Measurements from ENCODE around the gene SELPLG.

SELPLG gene

GRCh38 chr12:108615918-108616317 is 17.8 kb downstream of the SELPLG start:
- TF ChIP-seq CTCF (IDR thresholded peaks at IDR 0.05; ENCODE audit: low read depth, low read length) = no peak

DNA sequence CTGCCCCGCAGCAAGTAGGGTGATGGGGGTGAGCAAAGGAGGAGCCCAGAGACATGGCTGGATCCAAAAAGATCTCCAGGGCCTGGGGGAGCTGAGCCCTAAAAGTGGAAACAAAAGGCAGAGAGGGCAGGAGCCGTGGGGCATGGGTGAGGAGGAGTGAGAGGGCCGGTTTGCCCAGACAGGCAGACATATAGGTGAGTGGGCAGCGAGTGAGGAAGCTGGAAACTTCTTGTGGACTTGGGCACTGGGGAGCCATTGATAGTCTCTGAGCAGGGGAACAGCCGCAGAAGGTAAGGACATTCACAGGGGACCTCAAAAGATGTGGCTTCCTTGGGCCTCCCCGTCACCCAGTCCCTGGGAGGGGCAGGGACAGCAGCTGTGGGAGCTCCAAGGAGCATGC is 19.1 kb downstream of the SELPLG start:
- no peaks in the 10 kb centered on the region for H3K36me3 ChIP-seq
- H3K27me3 ChIP-seq (ENCODE audit: insufficient read depth, low read depth, severe bottlenecking) = no peaks in the 10 kb centered on the region
- no peak overlapping the region for H3K4me3 ChIP-seq (ENCODE audit: low read depth, low read length)
- TF ChIP-seq CTCF (IDR thresholded peaks at IDR 0.05; ENCODE audit: low read depth, low read length) = no peak
- no peaks in the 10 kb centered on the region for H3K9me3 ChIP-seq (ENCODE audit: severe bottlenecking)
- no peak for DNase-seq
- H3K27ac ChIP-seq = no peak overlapping the region

More at GRCh38 chr12:108615918-108616317, 17.8 kb downstream of the SELPLG start:
- H3K27me3 ChIP-seq (ENCODE audit: insufficient read depth, low read depth, severe bottlenecking) = no peaks in the 10 kb centered on the region
- H3K36me3 ChIP-seq = no peaks in the 10 kb centered on the region
- no peak overlapping the region for H3K27ac ChIP-seq
- H3K9me3 ChIP-seq (ENCODE audit: severe bottlenecking) = no peaks in the 10 kb centered on the region
- no peak overlapping the region for H3K4me3 ChIP-seq (ENCODE audit: low read depth, low read length)
- no peak for DNase-seq

DNA sequence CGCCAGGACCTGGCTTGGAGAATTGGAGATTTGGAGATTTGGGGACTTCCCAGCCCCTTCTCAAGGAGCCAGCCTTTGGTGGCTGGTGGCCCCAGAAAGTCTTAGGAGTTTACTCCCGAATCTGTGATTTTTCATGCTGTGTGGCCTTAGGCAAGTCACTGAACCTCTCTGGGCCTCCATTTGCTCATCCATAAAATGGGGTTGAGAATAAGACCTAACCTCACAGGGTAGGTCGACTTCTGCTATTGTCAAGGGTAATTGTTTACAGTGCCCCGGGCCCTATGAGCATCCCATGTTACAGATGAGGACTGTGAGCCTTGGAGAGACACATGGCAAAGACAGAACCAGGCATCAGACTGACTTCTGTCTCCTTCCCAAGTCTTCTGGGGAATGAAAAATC is 19.7 kb downstream of the SELPLG start:
- H3K27ac ChIP-seq = no peak overlapping the region

DNA sequence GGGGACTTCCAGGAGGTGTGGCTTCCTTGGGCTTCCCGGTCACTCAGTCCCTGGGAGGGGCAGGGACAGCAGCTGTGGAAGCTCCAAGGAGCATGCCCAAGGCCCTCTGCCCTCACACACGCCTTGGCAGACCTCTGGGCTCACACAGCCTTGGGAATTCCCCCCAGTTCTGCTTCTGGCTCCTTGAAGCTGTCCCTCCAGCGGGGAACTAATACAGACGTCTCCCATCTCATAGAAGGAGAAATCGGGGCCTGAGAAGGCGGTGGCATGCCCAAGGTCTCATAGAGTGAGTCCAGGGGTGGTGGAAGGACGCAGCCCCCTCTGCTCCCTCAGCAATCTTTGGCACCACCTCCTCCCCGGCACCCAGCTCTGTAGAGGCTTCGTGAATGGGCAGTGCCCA is 20.1 kb downstream of the SELPLG start:
- no peak overlapping the region for H3K27ac ChIP-seq
- TF ChIP-seq CTCF (IDR thresholded peaks at IDR 0.05; ENCODE audit: low read depth, low read length) = no peak
- H3K27me3 ChIP-seq (ENCODE audit: insufficient read depth, low read depth, severe bottlenecking) = no peaks in the 10 kb centered on the region
- no peaks in the 10 kb centered on the region for H3K36me3 ChIP-seq
- DNase-seq = no peak
- H3K9me3 ChIP-seq (ENCODE audit: severe bottlenecking) = no peaks in the 10 kb centered on the region
- no peak overlapping the region for H3K4me3 ChIP-seq (ENCODE audit: low read depth, low read length)

More for the DNA sequence above, 19.7 kb downstream of the SELPLG start:
- H3K27me3 ChIP-seq (ENCODE audit: insufficient read depth, low read depth, severe bottlenecking) = no peaks in the 10 kb centered on the region
- no peaks in the 10 kb centered on the region for H3K9me3 ChIP-seq (ENCODE audit: severe bottlenecking)
- TF ChIP-seq CTCF (IDR thresholded peaks at IDR 0.05; ENCODE audit: low read depth, low read length) = no peak
- H3K36me3 ChIP-seq = no peaks in the 10 kb centered on the region
- H3K4me3 ChIP-seq (ENCODE audit: low read depth, low read length) = no peak overlapping the region
- no peak for DNase-seq

DNA sequence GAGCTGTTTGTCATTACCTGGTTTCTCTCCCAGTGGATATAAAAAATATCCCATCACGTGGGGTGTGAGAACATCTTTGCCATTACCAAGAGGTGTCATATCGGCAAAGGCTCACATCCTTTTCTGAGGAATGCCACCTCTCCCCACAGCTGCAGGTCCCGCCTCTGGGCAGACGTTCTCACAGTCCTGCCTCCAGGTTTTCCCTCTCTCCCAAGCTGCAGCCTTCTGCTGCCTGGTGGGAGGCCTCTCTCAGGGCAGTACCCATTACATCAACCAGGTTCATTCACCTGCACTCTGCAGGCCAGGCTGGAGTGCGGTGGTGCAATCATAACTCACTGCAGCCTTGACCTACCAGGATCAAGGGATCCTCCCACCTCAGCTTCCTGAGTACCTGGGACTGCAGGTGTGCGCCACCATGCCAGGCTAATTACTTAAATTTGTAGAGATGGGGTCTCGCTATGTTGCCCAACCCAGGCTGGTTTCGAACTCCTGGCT is 20.9 kb downstream of the SELPLG start:
- Histone ChIP-seq H3K4me3 (ENCODE audit: low read depth, low read length) (no peak overlapping the region), H3K27me3 (ENCODE audit: insufficient read depth, low read depth, severe bottlenecking) (no peaks in the 10 kb centered on the region), H3K36me3 (no peaks in the 10 kb centered on the region), H3K9me3 (ENCODE audit: severe bottlenecking) (no peaks in the 10 kb centered on the region), H3K27ac (no peak overlapping the region)
- no peak for DNase-seq
- TF ChIP-seq CTCF (IDR thresholded peaks at IDR 0.05; ENCODE audit: low read depth, low read length) = no peak

- H3K27me3 ChIP-seq (ENCODE audit: insufficient read depth, low read depth, severe bottlenecking) = no peaks in the 10 kb centered on the region
- no peaks in the 10 kb centered on the region for H3K9me3 ChIP-seq (ENCODE audit: severe bottlenecking)
- peak; percentile 44 for DNase-seq
- H3K27ac ChIP-seq = no peak overlapping the region
- peak; percentile 60 for TF ChIP-seq CTCF (IDR thresholded peaks at IDR 0.05; ENCODE audit: low read depth, low read length)
- no peaks in the 10 kb centered on the region for H3K36me3 ChIP-seq
- no peak overlapping the region for H3K4me3 ChIP-seq (ENCODE audit: low read depth, low read length)
Observed at GRCh38 chr12:108611884-108612415, 21.7 kb downstream of the SELPLG start.
